ENCODE measurements around the gene SHMT1. TPM values are rescaled to one million over a fixed set of nuclear protein-coding genes. Genes with fewer than 3 reads are reported as not detected.
"Not testable (repeated sequence)": the region's sequence is repeated elsewhere in the genome, so short reads cannot be mapped to it uniquely, and the experiment has no call there.

Gene SHMT1
- polyA plus RNA-seq, 1 donor (not counting 4 experiments of a cell fraction or from before 2014, with no cell fraction given): 15.7 TPM

DNA sequence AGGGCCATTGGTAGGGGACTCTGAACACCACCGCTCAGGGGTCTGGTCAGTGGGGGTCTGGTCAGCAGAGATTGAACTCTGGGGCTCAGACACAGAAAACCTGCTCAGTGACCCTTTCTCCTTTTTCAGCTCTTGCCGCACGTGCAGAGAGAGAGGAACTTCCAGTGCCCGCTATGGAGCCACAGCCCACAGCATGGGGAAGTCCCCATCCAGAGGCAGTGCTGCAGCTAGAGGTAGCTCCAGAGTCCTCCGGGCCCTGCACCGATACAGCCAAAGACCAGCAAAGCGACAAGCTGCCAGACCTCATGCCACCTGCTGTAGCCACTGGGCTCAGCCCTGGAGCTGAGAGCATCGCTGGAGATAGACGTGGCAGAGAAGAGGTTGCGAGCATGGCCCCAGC, 25.4 kb upstream of the SHMT1 start:
- H3K9me1 ChIP-seq (ENCODE audit: control insufficient read depth, extremely low read depth, insufficient read depth, low read length); H3K36me3 ChIP-seq (ENCODE audit: control insufficient read depth in 2 of 2, extremely low read depth in 1 of 2, insufficient read depth in 2 of 2, low read length in 2 of 2); H3K9ac ChIP-seq (ENCODE audit: control insufficient read depth, extremely low read depth, insufficient read depth, low read length); FAIRE-seq; H4K20me1 ChIP-seq (ENCODE audit: control insufficient read depth, extremely low read depth, insufficient read depth, low read length); H3K4me1 ChIP-seq (ENCODE audit: control insufficient read depth, extremely low read depth, insufficient read depth, low read length); H3K4me3 ChIP-seq (ENCODE audit: control insufficient read depth in 2 of 3, extremely low read depth in 1 of 3, insufficient read depth in 2 of 3, low read depth in 1 of 3, low read length in 3 of 3); H2AFZ ChIP-seq (ENCODE audit: control insufficient read depth, low read length); dilution Hi-C loops (cut with MboI; ENCODE audit: extremely low pct_ligation_motif_present, low sequenced_read_pairs); H3K4me2 ChIP-seq (ENCODE audit: control insufficient read depth, extremely low read depth, insufficient read depth, low read depth, low read length); H3K9me3 ChIP-seq (ENCODE audit: control insufficient read depth, low read depth, low read length); H3K27ac ChIP-seq (ENCODE audit: control insufficient read depth, insufficient read depth, low read length); H3K27me3 ChIP-seq (ENCODE audit: control insufficient read depth, extremely low read depth, insufficient read depth, low read length); DNase-seq (ENCODE audit: low read depth, low spot score); H3K79me2 ChIP-seq (ENCODE audit: control insufficient read depth, insufficient read depth, low read length): not testable (repeated sequence)

DNA sequence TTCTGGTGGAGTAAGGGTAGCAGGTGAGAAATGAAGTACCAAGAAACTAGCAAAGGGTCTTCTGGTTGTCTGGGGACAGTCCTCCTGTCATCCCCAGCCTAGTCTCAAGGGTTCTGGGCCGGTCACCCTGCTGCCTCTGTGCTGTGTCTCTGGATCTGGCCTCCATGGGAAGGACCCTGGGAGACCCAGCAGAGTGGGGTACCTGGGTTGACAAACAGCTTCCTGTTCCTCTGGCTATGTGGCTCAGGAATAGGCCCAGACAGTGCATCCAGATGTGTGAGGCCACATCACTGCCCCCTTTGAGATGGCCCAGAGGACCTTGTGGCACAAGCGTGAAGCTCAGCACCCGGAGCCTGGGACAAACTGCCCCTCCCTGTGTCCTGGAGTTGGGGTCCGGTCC, 24.9 kb upstream of the SHMT1 start:
- DNase-seq (ENCODE audit: low read depth, low spot score); H3K79me2 ChIP-seq (ENCODE audit: control insufficient read depth, insufficient read depth, low read length); dilution Hi-C loops (cut with MboI; ENCODE audit: extremely low pct_ligation_motif_present, low sequenced_read_pairs); H3K4me2 ChIP-seq (ENCODE audit: control insufficient read depth, extremely low read depth, insufficient read depth, low read depth, low read length); H3K27me3 ChIP-seq (ENCODE audit: control insufficient read depth, extremely low read depth, insufficient read depth, low read length); H3K9me1 ChIP-seq (ENCODE audit: control insufficient read depth, extremely low read depth, insufficient read depth, low read length); H3K36me3 ChIP-seq (ENCODE audit: control insufficient read depth in 2 of 2, extremely low read depth in 1 of 2, insufficient read depth in 2 of 2, low read length in 2 of 2); H2AFZ ChIP-seq (ENCODE audit: control insufficient read depth, low read length); H3K9ac ChIP-seq (ENCODE audit: control insufficient read depth, extremely low read depth, insufficient read depth, low read length); H3K4me3 ChIP-seq (ENCODE audit: control insufficient read depth in 2 of 3, extremely low read depth in 1 of 3, insufficient read depth in 2 of 3, low read depth in 1 of 3, low read length in 3 of 3); FAIRE-seq; H3K4me1 ChIP-seq (ENCODE audit: control insufficient read depth, extremely low read depth, insufficient read depth, low read length); H3K27ac ChIP-seq (ENCODE audit: control insufficient read depth, insufficient read depth, low read length); H4K20me1 ChIP-seq (ENCODE audit: control insufficient read depth, extremely low read depth, insufficient read depth, low read length); H3K9me3 ChIP-seq (ENCODE audit: control insufficient read depth, low read depth, low read length): not testable (repeated sequence)

DNA sequence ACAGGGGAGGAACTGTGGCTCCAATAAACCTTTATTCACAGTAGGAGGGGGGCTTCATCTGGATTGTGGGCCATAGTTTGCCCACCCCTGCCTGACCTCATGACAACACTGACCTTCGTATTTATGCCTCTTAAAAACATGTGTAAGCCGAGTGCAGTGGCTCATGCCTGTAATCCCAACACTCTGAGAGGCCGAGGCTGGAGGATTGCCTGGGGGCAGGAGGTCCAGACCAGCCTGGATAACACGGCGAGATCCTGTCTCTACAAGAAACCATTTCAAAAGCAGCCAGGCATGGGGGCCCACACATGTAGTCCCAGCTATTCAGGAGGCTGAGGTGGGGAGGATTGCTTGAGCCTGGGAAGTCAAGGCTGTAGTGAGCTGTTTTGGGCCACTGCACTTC, 24.2 kb upstream of the SHMT1 start:
- H3K9me3 ChIP-seq (ENCODE audit: control insufficient read depth, low read depth, low read length); dilution Hi-C loops (cut with MboI; ENCODE audit: extremely low pct_ligation_motif_present, low sequenced_read_pairs): not testable (repeated sequence)

DNA sequence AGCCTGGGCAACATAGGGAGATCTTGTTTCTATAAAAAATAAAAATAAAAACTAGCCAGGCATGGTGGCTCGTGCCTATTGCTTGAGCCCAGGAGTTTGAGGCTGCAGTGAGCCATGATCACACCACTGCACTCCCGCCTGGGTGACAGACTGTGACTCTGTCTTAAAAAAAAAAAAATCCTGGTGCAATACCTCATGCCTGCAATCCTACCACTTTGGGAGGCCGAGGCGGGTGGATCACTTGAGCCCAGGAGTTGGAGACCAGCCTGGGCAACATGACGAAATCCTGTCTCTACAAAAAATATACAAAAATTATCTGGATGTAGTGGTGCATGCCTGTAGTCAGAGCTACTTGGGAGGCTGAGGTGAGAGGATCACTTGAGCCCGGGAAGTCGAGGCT, 20.9 kb upstream of the SHMT1 start:
- H3K9me1 ChIP-seq (ENCODE audit: control insufficient read depth, extremely low read depth, insufficient read depth, low read length); H3K9ac ChIP-seq (ENCODE audit: control insufficient read depth, extremely low read depth, insufficient read depth, low read length); H3K36me3 ChIP-seq (ENCODE audit: control insufficient read depth in 2 of 2, extremely low read depth in 1 of 2, insufficient read depth in 2 of 2, low read length in 2 of 2); dilution Hi-C loops (cut with MboI; ENCODE audit: extremely low pct_ligation_motif_present, low sequenced_read_pairs); FAIRE-seq; H3K4me1 ChIP-seq (ENCODE audit: control insufficient read depth, extremely low read depth, insufficient read depth, low read length); H3K79me2 ChIP-seq (ENCODE audit: control insufficient read depth, insufficient read depth, low read length); H3K9me3 ChIP-seq (ENCODE audit: control insufficient read depth, low read depth, low read length); H4K20me1 ChIP-seq (ENCODE audit: control insufficient read depth, extremely low read depth, insufficient read depth, low read length); H3K4me2 ChIP-seq (ENCODE audit: control insufficient read depth, extremely low read depth, insufficient read depth, low read depth, low read length); H3K4me3 ChIP-seq (ENCODE audit: control insufficient read depth in 2 of 3, extremely low read depth in 1 of 3, insufficient read depth in 2 of 3, low read depth in 1 of 3, low read length in 3 of 3); H2AFZ ChIP-seq (ENCODE audit: control insufficient read depth, low read length); H3K27ac ChIP-seq (ENCODE audit: control insufficient read depth, insufficient read depth, low read length); DNase-seq (ENCODE audit: low read depth, low spot score): not testable (repeated sequence)
- H3K27me3 ChIP-seq (ENCODE audit: control insufficient read depth, extremely low read depth, insufficient read depth, low read length): peaks cover 28% of the 10 kb centered on the region

More for the DNA sequence above, 24.2 kb upstream of the SHMT1 start:
- H3K36me3 ChIP-seq (ENCODE audit: control insufficient read depth in 2 of 2, extremely low read depth in 1 of 2, insufficient read depth in 2 of 2, low read length in 2 of 2); H3K4me2 ChIP-seq (ENCODE audit: control insufficient read depth, extremely low read depth, insufficient read depth, low read depth, low read length); H3K9me1 ChIP-seq (ENCODE audit: control insufficient read depth, extremely low read depth, insufficient read depth, low read length); H3K27ac ChIP-seq (ENCODE audit: control insufficient read depth, insufficient read depth, low read length); FAIRE-seq; H3K9ac ChIP-seq (ENCODE audit: control insufficient read depth, extremely low read depth, insufficient read depth, low read length); H3K79me2 ChIP-seq (ENCODE audit: control insufficient read depth, insufficient read depth, low read length); H2AFZ ChIP-seq (ENCODE audit: control insufficient read depth, low read length); H3K4me1 ChIP-seq (ENCODE audit: control insufficient read depth, extremely low read depth, insufficient read depth, low read length); DNase-seq (ENCODE audit: low read depth, low spot score); H3K4me3 ChIP-seq (ENCODE audit: control insufficient read depth in 2 of 3, extremely low read depth in 1 of 3, insufficient read depth in 2 of 3, low read depth in 1 of 3, low read length in 3 of 3); H4K20me1 ChIP-seq (ENCODE audit: control insufficient read depth, extremely low read depth, insufficient read depth, low read length); H3K27me3 ChIP-seq (ENCODE audit: control insufficient read depth, extremely low read depth, insufficient read depth, low read length): not testable (repeated sequence)

DNA sequence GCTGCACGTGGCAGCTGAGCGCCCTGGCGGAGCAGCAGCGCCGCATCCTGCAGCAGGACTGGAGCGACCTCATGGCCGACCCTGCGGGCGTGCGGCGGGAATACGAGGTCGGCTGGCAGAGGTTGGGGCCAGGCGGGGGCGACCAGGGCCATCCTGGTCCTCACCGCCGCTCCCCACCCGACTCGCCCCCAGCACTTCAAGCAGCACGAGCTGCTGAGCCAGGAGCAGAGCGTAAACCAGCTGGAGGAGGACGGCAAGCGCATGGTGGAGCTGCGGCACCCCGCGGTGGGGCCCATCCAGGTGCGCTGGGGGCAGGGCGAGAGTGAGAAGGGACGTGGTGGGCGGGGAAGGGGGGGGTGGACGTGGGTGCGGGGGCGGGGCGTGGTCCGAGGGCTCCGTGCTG, 19.7 kb upstream of the SHMT1 start:
- H3K9ac ChIP-seq (ENCODE audit: control insufficient read depth, extremely low read depth, insufficient read depth, low read length); H3K79me2 ChIP-seq (ENCODE audit: control insufficient read depth, insufficient read depth, low read length); H3K27ac ChIP-seq (ENCODE audit: control insufficient read depth, insufficient read depth, low read length); H3K36me3 ChIP-seq (ENCODE audit: control insufficient read depth in 2 of 2, extremely low read depth in 1 of 2, insufficient read depth in 2 of 2, low read length in 2 of 2); H2AFZ ChIP-seq (ENCODE audit: control insufficient read depth, low read length); FAIRE-seq; H3K9me1 ChIP-seq (ENCODE audit: control insufficient read depth, extremely low read depth, insufficient read depth, low read length); dilution Hi-C loops (cut with MboI; ENCODE audit: extremely low pct_ligation_motif_present, low sequenced_read_pairs); H3K4me3 ChIP-seq (ENCODE audit: control insufficient read depth in 2 of 3, extremely low read depth in 1 of 3, insufficient read depth in 2 of 3, low read depth in 1 of 3, low read length in 3 of 3); DNase-seq (ENCODE audit: low read depth, low spot score); H3K4me1 ChIP-seq (ENCODE audit: control insufficient read depth, extremely low read depth, insufficient read depth, low read length); H3K9me3 ChIP-seq (ENCODE audit: control insufficient read depth, low read depth, low read length); H3K4me2 ChIP-seq (ENCODE audit: control insufficient read depth, extremely low read depth, insufficient read depth, low read depth, low read length); H4K20me1 ChIP-seq (ENCODE audit: control insufficient read depth, extremely low read depth, insufficient read depth, low read length): not testable (repeated sequence)
- H3K27me3 ChIP-seq (ENCODE audit: control insufficient read depth, extremely low read depth, insufficient read depth, low read length): peaks cover 28% of the 10 kb centered on the region
